GM11168 (cell line): ENCODE data around the gene LGR5.
"Not testable (repeated sequence)": the region's sequence is repeated elsewhere in the genome, so short reads cannot be mapped to it uniquely, and the experiment has no call there.

Experiments used
- in situ Hi-C: fragments of 300-500 bp; cut with MboI; formaldehyde crosslinking; loops from one replicate; pipeline ENCODE4 v1.12.0; 2022; ENCODE audit warnings: low sequenced_read_pairs; ENCODE audit not compliant: unreplicated experiment

The LGR5 gene

GRCh38 chr12:71469258-71469750 lies 29.7 kb downstream of the LGR5 start:
- in situ Hi-C loops, result no loop called here

- in situ Hi-C loops, result no loop called here
Measured at GRCh38 chr12:71472441-71472911, 32.9 kb downstream of the LGR5 start.

- in situ Hi-C loops, result no loop called here
Measured at GRCh38 chr12:71474791-71475190, 35.2 kb downstream of the LGR5 start.

GRCh38 chr12:71475280-71475679 lies 35.7 kb downstream of the LGR5 start:
- in situ Hi-C loops, result no loop called here

GRCh38 chr12:71476513-71476912 lies 36.9 kb downstream of the LGR5 start:
- in situ Hi-C loops, result no loop called here

- in situ Hi-C loops, result no loop called here
Measured at GRCh38 chr12:71477609-71478008, 38.0 kb downstream of the LGR5 start.

GRCh38 chr12:71478270-71478669 lies 38.7 kb downstream of the LGR5 start:
- in situ Hi-C loops, result no loop called here

GRCh38 chr12:71484272-71484905 lies 44.8 kb downstream of the LGR5 start:
- in situ Hi-C loops, result no loop called here

- in situ Hi-C loops, result not testable (repeated sequence)
Measured at GRCh38 chr12:71490844-71491243, 51.2 kb downstream of the LGR5 start.

- in situ Hi-C loops, result no loop called here
Measured at GRCh38 chr12:71492604-71493003, 53.0 kb downstream of the LGR5 start.

GRCh38 chr12:71499834-71500233 lies 60.2 kb downstream of the LGR5 start:
- in situ Hi-C loops, result no loop called here

GRCh38 chr12:71503579-71504391 lies 64.2 kb downstream of the LGR5 start:
- in situ Hi-C loops, result no loop called here

- in situ Hi-C loops, result no loop called here
Measured at GRCh38 chr12:71504476-71504875, 64.9 kb downstream of the LGR5 start.

GRCh38 chr12:71509705-71510104 lies 70.1 kb downstream of the LGR5 start:
- in situ Hi-C loops, result no loop called here

GRCh38 chr12:71517145-71517846 lies 77.7 kb downstream of the LGR5 start:
- in situ Hi-C loops, result no loop called here

- in situ Hi-C loops, result no loop called here
Measured at GRCh38 chr12:71521125-71521524, 81.5 kb downstream of the LGR5 start.

GRCh38 chr12:71524626-71525025 lies 85.0 kb downstream of the LGR5 start:
- in situ Hi-C loops, result no loop called here

- in situ Hi-C loops, result no loop called here
Measured at GRCh38 chr12:71533703-71534102, 94.1 kb downstream of the LGR5 start.

GRCh38 chr12:71536279-71536938 lies 96.8 kb downstream of the LGR5 start:
- in situ Hi-C loops, result no loop called here

GRCh38 chr12:71536939-71537622 lies 97.5 kb downstream of the LGR5 start:
- in situ Hi-C loops, result no loop called here
